HG02623 (cell line): Measurements from ENCODE around the gene IQSEC1.

Experiments
- ATAC-seq: cut with Tn5 transposase; IDR thresholded peaks from one replicate; pipeline ENCODE4 v1.9.1; 2021; ENCODE audit warnings: moderate library complexity; ENCODE audit not compliant: unreplicated experiment

IQSEC1 gene

GRCh38 chr3:12941495-12942023, 131.7 kb downstream of the IQSEC1 start:
- ATAC-seq = no peak

- no peak for ATAC-seq
Observed at GRCh38 chr3:12940854-12941253, 132.4 kb downstream of the IQSEC1 start.

GRCh38 chr3:12939137-12939536, 134.1 kb downstream of the IQSEC1 start:
- ATAC-seq = no peak

GRCh38 chr3:12938258-12938711, 134.9 kb downstream of the IQSEC1 start:
- ATAC-seq = no peak

- no peak for ATAC-seq
Observed at GRCh38 chr3:12935861-12936830, 137.1 kb downstream of the IQSEC1 start.

GRCh38 chr3:12935023-12935860, 138.0 kb downstream of the IQSEC1 start:
- no peak for ATAC-seq

GRCh38 chr3:12934431-12934830, 138.8 kb downstream of the IQSEC1 start:
- ATAC-seq = no peak

- no peak for ATAC-seq
Observed at GRCh38 chr3:12933901-12934300, 139.3 kb downstream of the IQSEC1 start.

GRCh38 chr3:12932754-12933153, 140.5 kb downstream of the IQSEC1 start:
- no peak for ATAC-seq

- ATAC-seq = no peak
Observed at GRCh38 chr3:12932347-12932746, 140.9 kb downstream of the IQSEC1 start.

- ATAC-seq = no peak
Observed at GRCh38 chr3:12931273-12931905, 141.8 kb downstream of the IQSEC1 start.

- no peak for ATAC-seq
Observed at GRCh38 chr3:12929801-12930200, 143.4 kb downstream of the IQSEC1 start.

GRCh38 chr3:12926660-12927059, 146.6 kb downstream of the IQSEC1 start:
- ATAC-seq = no peak

GRCh38 chr3:12925648-12926047, 147.6 kb downstream of the IQSEC1 start:
- no peak for ATAC-seq

GRCh38 chr3:12924437-12924836, 148.8 kb downstream of the IQSEC1 start:
- ATAC-seq = no peak

GRCh38 chr3:12922881-12923431, 150.3 kb downstream of the IQSEC1 start:
- no peak for ATAC-seq

- no peak for ATAC-seq
Observed at GRCh38 chr3:12922306-12922705, 150.9 kb downstream of the IQSEC1 start.

- ATAC-seq = no peak
Observed at GRCh38 chr3:12921736-12922135, 151.5 kb downstream of the IQSEC1 start.

GRCh38 chr3:12920967-12921366, 152.3 kb downstream of the IQSEC1 start:
- ATAC-seq = no peak

GRCh38 chr3:12919205-12919604, 154.0 kb downstream of the IQSEC1 start:
- no peak for ATAC-seq

GRCh38 chr3:12918231-12918630, 155.0 kb downstream of the IQSEC1 start:
- no peak for ATAC-seq
